ENCODE measurements around the gene PDXDC1. TPM values are rescaled to one million over a fixed set of nuclear protein-coding genes. Genes with fewer than 3 reads are reported as not detected.
A peak's percentile ranks its signal among the peaks of the same experiment; 100 is the strongest.
"Not testable (repeated sequence)": the region's sequence is repeated elsewhere in the genome, so short reads cannot be mapped to it uniquely, and the experiment has no call there.

Gene PDXDC1
- total RNA-seq, 3 donors from 2014 or later (not counting 1 experiment from before 2014, with no cell fraction given), result 72.7 to 88.2 (median 75.1) TPM

GRCh38 chr16:15082788-15083187, 108.0 kb downstream of the PDXDC1 start:
- H3K4me3 ChIP-seq (ENCODE audit: low read length); H3K27ac Mint-ChIP-seq; H3K27ac ChIP-seq (ENCODE audit: low read length); H3K4me1 ChIP-seq (ENCODE audit: control insufficient read depth, insufficient read depth, low read length); H3K36me3 Mint-ChIP-seq; H3K27me3 ChIP-seq (ENCODE audit: control insufficient read depth, insufficient read depth, low read length); DNase-seq; intact Hi-C loops (cut with micrococcal nuclease); ATAC-seq; H3K9me3 ChIP-seq (ENCODE audit: control insufficient read depth, insufficient read depth, low read length); H3K9me3 Mint-ChIP-seq; H3K4me3 Mint-ChIP-seq; H3K4me1 Mint-ChIP-seq; H3K27me3 Mint-ChIP-seq (ENCODE audit: low read depth in 2 of 2): not testable (repeated sequence)
- H3K36me3 ChIP-seq (ENCODE audit: control insufficient read depth, insufficient read depth, low read length), result peaks cover 27% of the 10 kb centered on the region
- 82% methylated on average over 3 of the region's 3 CpGs for WGBS (ENCODE audit: insufficient coverage)

DNA sequence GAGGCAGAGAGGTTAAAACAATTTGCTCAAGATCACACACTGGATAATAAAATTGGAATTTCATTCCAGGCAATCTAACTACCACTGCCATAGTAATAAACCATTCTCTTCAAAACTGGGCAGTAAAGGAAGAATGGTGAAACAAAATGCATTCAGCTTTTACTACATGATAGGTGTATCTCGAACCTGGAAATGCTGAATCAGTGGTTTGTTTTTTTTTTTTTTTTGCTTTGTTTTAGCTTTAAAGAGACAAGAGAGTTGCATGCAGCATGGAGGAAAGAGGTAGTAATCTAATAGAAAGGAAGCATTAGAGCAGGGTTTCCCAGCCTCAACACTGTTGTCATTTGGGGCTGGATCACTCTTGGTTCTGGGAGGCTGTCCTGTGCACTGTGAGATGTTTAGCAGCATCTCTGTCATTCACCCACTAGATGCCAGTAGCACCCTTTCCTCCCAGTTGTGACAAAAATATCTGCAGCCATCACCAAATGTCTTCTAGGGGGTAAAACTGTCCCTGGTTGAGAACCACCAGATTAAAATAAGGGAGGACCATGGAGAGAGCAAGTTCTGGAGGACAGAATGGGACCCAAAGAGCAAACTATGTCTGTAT, 115.9 kb downstream of the PDXDC1 start:
- H3K9me3 Mint-ChIP-seq; H3K27me3 ChIP-seq (ENCODE audit: control insufficient read depth, insufficient read depth, low read length); intact Hi-C loops (cut with micrococcal nuclease); H3K9me3 ChIP-seq (ENCODE audit: control insufficient read depth, insufficient read depth, low read length); H3K27ac ChIP-seq (ENCODE audit: low read length); H3K27me3 Mint-ChIP-seq (ENCODE audit: low read depth in 2 of 2); H3K4me3 ChIP-seq (ENCODE audit: low read length); ATAC-seq; H3K36me3 Mint-ChIP-seq; DNase-seq; H3K36me3 ChIP-seq (ENCODE audit: control insufficient read depth, insufficient read depth, low read length): not testable (repeated sequence)
- H3K27ac Mint-ChIP-seq, result peak overlapping the region; percentile 45 to 50
- peak overlapping the region; percentile 10 for H3K4me3 Mint-ChIP-seq
- WGBS (ENCODE audit: insufficient coverage), result 93% methylated on average over 1 of the region's 1 CpG
- peaks cover 25 to 31% of the 10 kb centered on the region in 2 donors for H3K4me1 Mint-ChIP-seq
- peaks cover 13% of the 10 kb centered on the region for H3K4me1 ChIP-seq (ENCODE audit: control insufficient read depth, insufficient read depth, low read length)

- DNase-seq; H3K27me3 Mint-ChIP-seq (ENCODE audit: low read depth in 2 of 2); ATAC-seq; intact Hi-C loops (cut with micrococcal nuclease); H3K36me3 ChIP-seq (ENCODE audit: control insufficient read depth, insufficient read depth, low read length); H3K27me3 ChIP-seq (ENCODE audit: control insufficient read depth, insufficient read depth, low read length); H3K9me3 Mint-ChIP-seq; H3K36me3 Mint-ChIP-seq; H3K9me3 ChIP-seq (ENCODE audit: control insufficient read depth, insufficient read depth, low read length): not testable (repeated sequence)
- peak overlapping the region; percentile 60 for H3K4me3 ChIP-seq (ENCODE audit: low read length)
- WGBS (ENCODE audit: insufficient coverage), result 0% methylated on average over 1 of the region's 14 CpGs
- peaks cover 13% of the 10 kb centered on the region for H3K4me1 ChIP-seq (ENCODE audit: control insufficient read depth, insufficient read depth, low read length)
- peaks cover 25 to 31% of the 10 kb centered on the region in 2 donors for H3K4me1 Mint-ChIP-seq
- peak overlapping the region; percentile 97 for H3K4me3 Mint-ChIP-seq
- H3K27ac ChIP-seq (ENCODE audit: low read length), result peak overlapping the region; percentile 76
- peak overlapping the region; percentile 94 to 98 for H3K27ac Mint-ChIP-seq
These were observed 118.7 kb downstream of the PDXDC1 start for GRCh38 chr16:15093571-15093954.

GRCh38 chr16:15093955-15094827, 119.4 kb downstream of the PDXDC1 start, which contains the start of gene RRN3:
Gene RRN3 (minus strand): TSS chr16:15094272. CDS start chr16:15094233, 39 bp downstream.
- H3K36me3 Mint-ChIP-seq; H3K27me3 ChIP-seq (ENCODE audit: control insufficient read depth, insufficient read depth, low read length); intact Hi-C loops (cut with micrococcal nuclease); H3K9me3 ChIP-seq (ENCODE audit: control insufficient read depth, insufficient read depth, low read length); H3K36me3 ChIP-seq (ENCODE audit: control insufficient read depth, insufficient read depth, low read length); H3K9me3 Mint-ChIP-seq; H3K27me3 Mint-ChIP-seq (ENCODE audit: low read depth in 2 of 2): not testable (repeated sequence)
- peak within 1 kb of the TSS; percentile 94 to 98 for H3K27ac Mint-ChIP-seq
- Histone ChIP-seq H3K4me3 (ENCODE audit: low read length) (peak within 1 kb of the TSS; percentile 60), H3K27ac (ENCODE audit: low read length) (peak within 1 kb of the TSS; percentile 76), H3K4me1 (ENCODE audit: control insufficient read depth, insufficient read depth, low read length) (peaks cover 13% of the 10 kb centered on the region)
- peaks cover 25 to 31% of the 10 kb centered on the region in 2 donors for H3K4me1 Mint-ChIP-seq
- 2% methylated on average over 55 of the region's 56 CpGs for WGBS (ENCODE audit: insufficient coverage)
- DNase-seq, result peak; percentile 78 to 88
- peak within 1 kb of the TSS; percentile 97 for H3K4me3 Mint-ChIP-seq
- ATAC-seq, result peak; percentile 99

GRCh38 chr16:15096583-15096972, 121.8 kb downstream of the PDXDC1 start:
- H3K27ac Mint-ChIP-seq; H3K9me3 Mint-ChIP-seq; H3K36me3 ChIP-seq (ENCODE audit: control insufficient read depth, insufficient read depth, low read length); H3K4me3 Mint-ChIP-seq; H3K27me3 ChIP-seq (ENCODE audit: control insufficient read depth, insufficient read depth, low read length); H3K27me3 Mint-ChIP-seq (ENCODE audit: low read depth in 2 of 2); ATAC-seq; H3K27ac ChIP-seq (ENCODE audit: low read length); intact Hi-C loops (cut with micrococcal nuclease); H3K4me3 ChIP-seq (ENCODE audit: low read length); H3K9me3 ChIP-seq (ENCODE audit: control insufficient read depth, insufficient read depth, low read length); DNase-seq; H3K36me3 Mint-ChIP-seq: not testable (repeated sequence)
- H3K4me1 ChIP-seq (ENCODE audit: control insufficient read depth, insufficient read depth, low read length), result peaks cover 13% of the 10 kb centered on the region
- peaks cover 22 to 25% of the 10 kb centered on the region in 2 donors for H3K4me1 Mint-ChIP-seq
- 93% methylated on average over 6 of the region's 9 CpGs for WGBS (ENCODE audit: insufficient coverage)

DNA sequence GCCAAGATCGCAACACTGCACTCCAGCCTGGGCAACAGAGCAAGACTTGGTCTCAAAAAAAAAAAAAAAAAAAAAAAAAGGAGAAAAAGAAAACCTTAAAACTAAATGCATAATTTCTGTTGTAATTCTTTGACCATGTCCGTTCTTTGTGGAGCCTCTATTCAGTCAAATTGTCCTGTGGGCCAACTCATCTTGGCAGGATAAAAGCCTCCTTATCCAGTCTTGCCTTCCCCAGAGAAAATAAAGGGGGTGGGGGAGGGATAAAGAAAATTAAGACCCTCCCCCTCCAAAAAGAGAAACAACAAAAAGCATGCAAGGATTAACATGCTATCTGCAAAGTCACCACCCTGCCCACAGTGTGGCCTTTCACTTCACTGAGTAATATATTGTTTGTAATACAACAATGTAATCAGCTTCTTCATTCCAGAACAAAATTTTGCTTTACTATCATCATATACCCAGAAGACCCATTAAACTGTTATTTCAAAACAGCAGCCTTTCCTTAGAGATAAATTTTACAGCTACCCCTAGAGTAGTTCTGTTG, 124.6 kb downstream of the PDXDC1 start:
- H3K36me3 Mint-ChIP-seq; H3K4me3 Mint-ChIP-seq; H3K4me1 Mint-ChIP-seq; DNase-seq; H3K36me3 ChIP-seq (ENCODE audit: control insufficient read depth, insufficient read depth, low read length); H3K27me3 ChIP-seq (ENCODE audit: control insufficient read depth, insufficient read depth, low read length); H3K4me3 ChIP-seq (ENCODE audit: low read length); intact Hi-C loops (cut with micrococcal nuclease); ATAC-seq; H3K4me1 ChIP-seq (ENCODE audit: control insufficient read depth, insufficient read depth, low read length); H3K9me3 Mint-ChIP-seq; H3K27ac ChIP-seq (ENCODE audit: low read length); H3K9me3 ChIP-seq (ENCODE audit: control insufficient read depth, insufficient read depth, low read length); H3K27ac Mint-ChIP-seq; H3K27me3 Mint-ChIP-seq (ENCODE audit: low read depth in 2 of 2): not testable (repeated sequence)
- WGBS (ENCODE audit: insufficient coverage), result 100% methylated on average over 1 of the region's 2 CpGs

- H3K36me3 ChIP-seq (ENCODE audit: control insufficient read depth, insufficient read depth, low read length); H3K9me3 Mint-ChIP-seq; H3K36me3 Mint-ChIP-seq; H3K27me3 Mint-ChIP-seq (ENCODE audit: low read depth in 2 of 2); H3K27me3 ChIP-seq (ENCODE audit: control insufficient read depth, insufficient read depth, low read length); H3K4me3 Mint-ChIP-seq; H3K9me3 ChIP-seq (ENCODE audit: control insufficient read depth, insufficient read depth, low read length); H3K4me1 ChIP-seq (ENCODE audit: control insufficient read depth, insufficient read depth, low read length); H3K4me3 ChIP-seq (ENCODE audit: low read length); H3K4me1 Mint-ChIP-seq; DNase-seq; H3K27ac ChIP-seq (ENCODE audit: low read length); ATAC-seq; H3K27ac Mint-ChIP-seq; intact Hi-C loops (cut with micrococcal nuclease): not testable (repeated sequence)
- WGBS (ENCODE audit: insufficient coverage), result no CpG with 5 or more reads among the region's 5 CpGs
These were observed 125.7 kb downstream of the PDXDC1 start for GRCh38 chr16:15100372-15100987.

Data from natural killer cell (primary cell).